Activated naive CD8-positive, alpha-beta T cell (primary cell): ENCODE results near the gene CCDC85C.

Source experiments
- H3K27ac Mint-ChIP-seq: one replicate; pipeline ENCODE4 v1.8.0; 2021; ENCODE audit warnings: mixed read lengths
- H3K27me3 Mint-ChIP-seq: one replicate; pipeline ENCODE4 v1.8.0; 2021; ENCODE audit warnings: mixed read lengths
- H3K36me3 Mint-ChIP-seq: one replicate; pipeline ENCODE4 v1.8.0; 2021; ENCODE audit warnings: mixed read lengths
- H3K4me1 Mint-ChIP-seq: one replicate; pipeline ENCODE4 v1.8.0; 2021; ENCODE audit warnings: low read depth, mixed read lengths
- H3K4me3 Mint-ChIP-seq: one replicate; pipeline ENCODE4 v1.8.0; 2021; ENCODE audit warnings: mild to moderate bottlenecking, mixed read lengths
- H3K9me3 Mint-ChIP-seq: one replicate; pipeline ENCODE4 v1.8.0; 2021; ENCODE audit warnings: low read depth, mixed read lengths

Gene CCDC85C

DNA sequence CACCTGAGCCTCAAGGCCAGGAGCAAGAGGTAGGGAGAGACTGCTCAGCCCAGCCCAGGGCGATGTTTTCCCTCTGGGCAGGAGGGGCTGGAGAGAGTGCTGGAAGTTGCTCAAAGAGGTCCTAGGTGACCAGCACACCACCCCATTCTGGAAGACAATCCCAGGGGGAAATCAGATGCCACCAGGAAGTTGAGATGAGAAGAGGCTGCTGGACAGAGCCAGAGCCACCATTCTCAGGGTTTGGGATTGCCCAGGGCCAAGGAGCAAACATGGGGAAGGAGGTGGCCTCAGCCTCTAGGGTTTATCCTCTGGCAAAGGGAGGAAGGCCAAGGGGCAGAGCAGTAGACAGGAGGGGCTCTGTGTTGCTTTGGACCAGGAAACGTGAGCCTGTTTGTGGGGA is 11.6 kb downstream of the CCDC85C start:
- no peaks in the 10 kb centered on the region for H3K9me3 Mint-ChIP-seq
- H3K27me3 Mint-ChIP-seq = no peaks in the 10 kb centered on the region
- no peaks in the 10 kb centered on the region for H3K36me3 Mint-ChIP-seq
- H3K4me3 Mint-ChIP-seq = no peak overlapping the region
- H3K27ac Mint-ChIP-seq = no peak overlapping the region
- H3K4me1 Mint-ChIP-seq = peaks cover 19% of the 10 kb centered on the region

- no peaks in the 10 kb centered on the region for H3K27me3 Mint-ChIP-seq
- H3K36me3 Mint-ChIP-seq = no peaks in the 10 kb centered on the region
- H3K4me1 Mint-ChIP-seq = peaks cover 16% of the 10 kb centered on the region
- H3K27ac Mint-ChIP-seq = no peak overlapping the region
- H3K9me3 Mint-ChIP-seq = no peaks in the 10 kb centered on the region
- H3K4me3 Mint-ChIP-seq = no peak overlapping the region
Observed at GRCh38 chr14:99590746-99591555, 13.1 kb downstream of the CCDC85C start.

DNA sequence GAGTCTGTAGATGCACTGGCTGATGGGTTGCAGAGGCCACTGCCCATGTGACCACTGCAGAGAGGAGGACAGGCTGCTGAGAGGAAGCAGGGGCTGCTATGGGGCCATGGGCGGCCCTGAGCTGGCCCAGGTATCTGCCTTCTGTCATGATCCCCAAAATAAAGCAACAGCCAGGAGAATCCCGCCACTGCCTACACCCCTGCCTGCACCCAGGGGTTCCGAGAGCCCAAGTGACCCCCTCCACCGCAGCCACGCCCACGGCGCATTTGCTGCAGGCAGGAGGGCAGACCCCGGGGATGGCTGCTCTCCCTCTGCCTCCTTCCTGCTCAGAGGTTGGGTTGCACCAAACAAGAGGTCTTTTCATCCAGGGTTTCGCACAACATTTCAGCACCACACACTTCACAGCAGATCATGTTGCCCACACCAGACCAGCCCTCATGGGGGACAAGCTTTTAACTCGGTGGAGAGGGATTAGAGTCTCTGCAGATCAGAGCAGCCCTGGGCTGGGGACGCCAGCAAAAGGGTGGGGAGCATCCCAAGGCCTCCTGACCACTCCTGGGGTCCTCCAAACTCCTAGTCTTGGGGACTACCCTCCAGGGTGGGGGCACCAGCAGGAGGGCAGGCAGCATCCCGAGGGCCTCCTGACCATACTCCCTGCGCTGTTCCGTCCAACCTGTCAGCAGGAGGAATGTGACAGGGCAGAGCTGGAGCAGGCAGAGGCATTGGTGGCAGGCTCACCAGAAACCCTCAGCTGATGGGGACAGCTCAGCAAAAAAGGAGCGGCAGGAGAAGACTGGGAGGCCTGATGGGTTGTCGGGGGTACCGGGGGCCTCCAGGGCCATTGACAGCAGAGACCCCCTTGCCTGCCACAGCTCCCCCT is 14.1 kb downstream of the CCDC85C start:
- H3K27ac Mint-ChIP-seq = no peak overlapping the region

DNA sequence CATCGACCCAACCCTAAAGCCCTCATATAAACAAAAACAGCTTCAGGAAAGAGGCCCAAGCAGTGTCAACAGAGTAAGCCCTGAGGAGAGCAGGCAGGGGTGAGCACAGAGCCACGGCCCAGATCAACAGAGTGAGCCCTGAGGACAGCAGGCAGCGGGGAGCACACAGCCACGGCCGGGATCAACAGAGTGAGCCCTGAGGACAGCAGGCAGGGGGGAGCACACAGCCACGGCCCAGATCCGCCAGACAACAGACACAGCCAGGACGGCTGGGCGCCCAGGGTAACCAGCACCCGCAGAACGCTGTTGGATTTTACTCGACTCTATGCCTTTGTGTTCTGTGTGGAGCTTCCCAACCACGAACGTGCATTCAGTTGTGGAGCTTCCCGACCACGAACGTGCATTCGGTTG is 15.0 kb downstream of the CCDC85C start:
- H3K4me1 Mint-ChIP-seq = peaks cover 3% of the 10 kb centered on the region
- H3K27ac Mint-ChIP-seq = no peak overlapping the region
- H3K27me3 Mint-ChIP-seq = no peaks in the 10 kb centered on the region
- H3K36me3 Mint-ChIP-seq = no peaks in the 10 kb centered on the region
- no peaks in the 10 kb centered on the region for H3K9me3 Mint-ChIP-seq
- H3K4me3 Mint-ChIP-seq = no peak overlapping the region

More for the DNA sequence above, 14.1 kb downstream of the CCDC85C start:
- H3K4me3 Mint-ChIP-seq = no peak overlapping the region
- no peaks in the 10 kb centered on the region for H3K36me3 Mint-ChIP-seq
- H3K27me3 Mint-ChIP-seq = no peaks in the 10 kb centered on the region
- no peaks in the 10 kb centered on the region for H3K9me3 Mint-ChIP-seq
- peaks cover 11% of the 10 kb centered on the region for H3K4me1 Mint-ChIP-seq

DNA sequence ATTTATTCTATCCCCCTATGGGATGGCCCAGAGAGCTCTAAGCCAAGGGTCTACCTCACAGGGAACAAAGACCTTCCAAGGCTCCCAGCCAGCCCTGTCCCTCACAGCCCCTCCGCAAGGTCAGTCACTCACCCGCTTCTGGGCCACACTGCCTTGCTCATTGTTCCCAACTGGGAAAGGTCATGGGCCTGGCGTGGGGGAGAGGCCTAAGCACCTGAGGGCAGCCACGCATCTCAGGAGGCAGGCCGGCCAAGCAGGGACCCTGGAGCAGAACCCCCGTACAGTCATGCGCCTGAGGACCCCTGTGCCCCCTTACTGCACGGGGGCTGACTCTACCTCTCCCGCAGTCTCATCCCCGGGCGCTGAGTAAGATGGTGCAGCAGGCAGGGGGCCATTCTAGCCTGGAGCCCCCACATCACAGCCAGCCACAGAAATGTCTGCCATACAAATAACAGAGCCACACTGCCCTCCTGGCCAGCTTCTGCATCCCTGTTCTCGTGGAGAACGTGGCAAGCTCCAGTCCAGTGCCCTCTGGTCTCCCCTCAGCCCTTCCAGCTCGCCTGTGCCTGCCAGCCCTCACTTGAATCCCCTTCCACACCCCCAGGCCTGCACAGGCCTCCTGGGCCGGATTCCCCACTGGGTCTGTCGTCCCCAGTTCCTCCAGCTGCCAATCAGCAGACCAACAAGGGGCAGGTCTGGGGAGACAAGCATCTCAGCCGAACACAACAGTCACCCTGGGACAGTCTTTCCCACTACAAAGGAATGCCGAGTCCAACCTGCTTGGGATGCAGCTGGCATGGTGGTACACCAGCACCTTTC is 16.3 kb downstream of the CCDC85C start:
- Mint-ChIP-seq H3K4me1 (peaks cover 3% of the 10 kb centered on the region), H3K27me3 (no peaks in the 10 kb centered on the region), H3K36me3 (no peaks in the 10 kb centered on the region), H3K27ac (no peak overlapping the region), H3K4me3 (no peak overlapping the region), H3K9me3 (no peaks in the 10 kb centered on the region)

GRCh38 chr14:99586761-99587459 is 17.1 kb downstream of the CCDC85C start:
- no peaks in the 10 kb centered on the region for H3K36me3 Mint-ChIP-seq
- no peak overlapping the region for H3K27ac Mint-ChIP-seq
- H3K4me3 Mint-ChIP-seq = no peak overlapping the region
- no peaks in the 10 kb centered on the region for H3K27me3 Mint-ChIP-seq
- H3K9me3 Mint-ChIP-seq = no peaks in the 10 kb centered on the region
- H3K4me1 Mint-ChIP-seq = peaks cover 3% of the 10 kb centered on the region

GRCh38 chr14:99586054-99586760 is 17.8 kb downstream of the CCDC85C start:
- Mint-ChIP-seq H3K4me1 (peaks cover 3% of the 10 kb centered on the region), H3K9me3 (no peaks in the 10 kb centered on the region), H3K4me3 (no peak overlapping the region), H3K36me3 (no peaks in the 10 kb centered on the region), H3K27ac (no peak overlapping the region), H3K27me3 (no peaks in the 10 kb centered on the region)

GRCh38 chr14:99584823-99585222 is 19.2 kb downstream of the CCDC85C start:
- H3K4me1 Mint-ChIP-seq = peaks cover 2% of the 10 kb centered on the region
- H3K9me3 Mint-ChIP-seq = no peaks in the 10 kb centered on the region
- no peak overlapping the region for H3K27ac Mint-ChIP-seq
- no peaks in the 10 kb centered on the region for H3K36me3 Mint-ChIP-seq
- no peak overlapping the region for H3K4me3 Mint-ChIP-seq
- H3K27me3 Mint-ChIP-seq = no peaks in the 10 kb centered on the region

- Mint-ChIP-seq H3K27me3 (no peaks in the 10 kb centered on the region), H3K36me3 (no peaks in the 10 kb centered on the region), H3K4me3 (no peak overlapping the region), H3K9me3 (no peaks in the 10 kb centered on the region), H3K27ac (no peak overlapping the region), H3K4me1 (no peaks in the 10 kb centered on the region)
Observed at GRCh38 chr14:99581938-99582337, 22.1 kb downstream of the CCDC85C start.

GRCh38 chr14:99581374-99581773 is 22.6 kb downstream of the CCDC85C start:
- Mint-ChIP-seq H3K9me3 (no peaks in the 10 kb centered on the region), H3K27ac (no peak overlapping the region), H3K27me3 (no peaks in the 10 kb centered on the region), H3K36me3 (no peaks in the 10 kb centered on the region), H3K4me1 (no peaks in the 10 kb centered on the region), H3K4me3 (no peak overlapping the region)

GRCh38 chr14:99579903-99580571 is 24.0 kb downstream of the CCDC85C start:
- no peaks in the 10 kb centered on the region for H3K9me3 Mint-ChIP-seq
- no peak overlapping the region for H3K27ac Mint-ChIP-seq
- no peak overlapping the region for H3K4me3 Mint-ChIP-seq
- H3K4me1 Mint-ChIP-seq = no peaks in the 10 kb centered on the region
- H3K36me3 Mint-ChIP-seq = no peaks in the 10 kb centered on the region
- no peaks in the 10 kb centered on the region for H3K27me3 Mint-ChIP-seq

DNA sequence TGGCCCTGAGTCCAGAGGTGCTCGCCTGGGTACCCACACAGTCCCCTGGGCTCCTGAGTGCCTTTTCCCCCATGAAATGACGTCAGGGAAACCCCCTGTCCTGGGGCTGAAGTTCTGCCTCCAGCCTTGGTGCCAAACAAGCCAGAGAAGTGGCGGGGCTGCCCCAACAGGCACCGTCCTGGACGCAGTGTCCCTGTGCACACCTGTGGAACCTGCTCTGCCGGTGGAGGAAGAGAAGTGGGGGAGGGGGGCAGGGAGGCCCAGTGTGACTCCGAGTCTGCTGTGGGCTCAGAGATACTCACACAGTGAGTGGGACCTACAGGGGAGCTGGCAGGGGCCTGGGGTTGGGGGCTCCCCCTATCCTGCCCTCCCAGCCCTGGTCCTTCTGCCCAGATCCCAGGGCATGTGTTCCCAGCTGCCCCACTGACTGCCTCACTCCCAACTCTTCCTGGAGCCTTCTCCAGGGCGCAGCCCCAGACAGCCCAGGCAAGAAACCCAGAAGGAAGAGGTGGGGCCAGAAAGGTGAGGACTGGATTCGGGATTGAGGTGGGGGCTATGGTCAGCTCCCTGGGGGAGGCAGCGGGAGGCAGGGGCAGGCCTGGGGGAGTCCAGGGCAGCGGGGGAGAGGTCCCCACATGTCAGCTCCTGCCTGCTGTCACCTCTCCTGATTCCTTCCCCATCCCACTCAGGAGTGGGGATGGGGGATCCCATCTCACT is 24.7 kb downstream of the CCDC85C start:
- Mint-ChIP-seq H3K36me3 (no peaks in the 10 kb centered on the region), H3K27ac (no peak overlapping the region), H3K27me3 (no peaks in the 10 kb centered on the region), H3K4me3 (no peak overlapping the region), H3K4me1 (no peaks in the 10 kb centered on the region), H3K9me3 (no peaks in the 10 kb centered on the region)

GRCh38 chr14:99578541-99579101 is 25.4 kb downstream of the CCDC85C start:
- Mint-ChIP-seq H3K4me3 (no peak overlapping the region), H3K27me3 (no peaks in the 10 kb centered on the region), H3K4me1 (no peaks in the 10 kb centered on the region), H3K27ac (no peak overlapping the region), H3K9me3 (no peaks in the 10 kb centered on the region), H3K36me3 (no peaks in the 10 kb centered on the region)
